Measurements from ENCODE around the gene PIK3R1.

DNA sequence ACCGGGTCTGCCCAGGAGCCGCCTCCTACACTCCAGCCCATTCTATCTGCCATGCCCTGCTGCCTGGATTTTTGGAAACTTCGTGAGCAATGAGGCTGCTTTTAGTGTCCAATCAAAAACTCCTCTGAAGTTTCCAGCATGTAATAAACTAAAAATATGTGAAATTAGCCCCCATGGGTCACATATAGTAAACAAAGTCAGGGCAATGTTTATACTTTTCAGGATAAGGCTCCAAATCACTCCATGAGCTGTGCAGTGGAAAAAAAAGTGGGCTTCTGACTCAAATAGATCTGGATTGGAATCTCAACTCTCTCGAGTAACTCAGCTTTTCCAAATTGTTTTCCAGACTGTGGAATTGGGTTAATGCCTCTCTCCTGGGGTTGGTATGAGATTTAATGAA, 68.2 kb downstream of the PIK3R1 start:
- TF ChIP-seq, protein P1, sequence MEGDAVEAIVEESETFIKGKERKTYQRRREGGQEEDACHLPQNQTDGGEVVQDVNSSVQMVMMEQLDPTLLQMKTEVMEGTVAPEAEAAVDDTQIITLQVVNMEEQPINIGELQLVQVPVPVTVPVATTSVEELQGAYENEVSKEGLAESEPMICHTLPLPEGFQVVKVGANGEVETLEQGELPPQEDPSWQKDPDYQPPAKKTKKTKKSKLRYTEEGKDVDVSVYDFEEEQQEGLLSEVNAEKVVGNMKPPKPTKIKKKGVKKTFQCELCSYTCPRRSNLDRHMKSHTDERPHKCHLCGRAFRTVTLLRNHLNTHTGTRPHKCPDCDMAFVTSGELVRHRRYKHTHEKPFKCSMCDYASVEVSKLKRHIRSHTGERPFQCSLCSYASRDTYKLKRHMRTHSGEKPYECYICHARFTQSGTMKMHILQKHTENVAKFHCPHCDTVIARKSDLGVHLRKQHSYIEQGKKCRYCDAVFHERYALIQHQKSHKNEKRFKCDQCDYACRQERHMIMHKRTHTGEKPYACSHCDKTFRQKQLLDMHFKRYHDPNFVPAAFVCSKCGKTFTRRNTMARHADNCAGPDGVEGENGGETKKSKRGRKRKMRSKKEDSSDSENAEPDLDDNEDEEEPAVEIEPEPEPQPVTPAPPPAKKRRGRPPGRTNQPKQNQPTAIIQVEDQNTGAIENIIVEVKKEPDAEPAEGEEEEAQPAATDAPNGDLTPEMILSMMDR (IDR thresholded peaks at IDR 0.05), result no peak
- no peak for TF ChIP-seq POLR2A (IDR thresholded peaks at IDR 0.05)
- TF ChIP-seq EP300 (IDR thresholded peaks at IDR 0.05), result no peak
- TF ChIP-seq POLR2AphosphoS5 (IDR thresholded peaks at IDR 0.05), result no peak
